Calu3 (cell line): ENCODE data around the gene PPP1R14D. TPM values are rescaled to one million over a fixed set of nuclear protein-coding genes. Genes with fewer than 3 reads are reported as not detected.
A peak's percentile ranks its signal among the peaks of the same experiment; 100 is the strongest.

Experiments used
- BruUV-seq: library from RNA; stranded (reverse); fragments of 400-500 nt; replicated peaks from 2 replicates; lab custom pipeline; 2021; lab: Mats Ljungman, UMichigan
- CTCF ChIA-PET: fragments of 300-600 bp; sonication (Branson Sonifier 250); formaldehyde crosslinking; loops from one replicate; lab custom pipeline; 2022; ENCODE audit warnings: antibody characterized with exemption; lab: Charles Lee
- DNase-seq: peaks from one replicate; pipeline ENCODE4 v3.0.0; 2022
- H3K27ac Mint-ChIP-seq: one replicate; pipeline ENCODE4 v1.8.0; 2022; ENCODE audit warnings: mixed read lengths; ENCODE audit not compliant: unreplicated experiment
- H3K27me3 Mint-ChIP-seq: one replicate; pipeline ENCODE4 v1.8.0; 2022; ENCODE audit warnings: mixed read lengths; ENCODE audit not compliant: unreplicated experiment
- H3K36me3 Mint-ChIP-seq: one replicate; pipeline ENCODE4 v1.8.0; 2022; ENCODE audit warnings: mild to moderate bottlenecking, moderate library complexity, mixed read lengths; ENCODE audit not compliant: insufficient read depth, unreplicated experiment
- H3K4me1 Mint-ChIP-seq: one replicate; pipeline ENCODE4 v1.8.0; 2022; ENCODE audit warnings: mild to moderate bottlenecking, low read depth, mixed read lengths; ENCODE audit not compliant: unreplicated experiment
- H3K4me3 Mint-ChIP-seq: one replicate; pipeline ENCODE4 v1.8.0; 2022; ENCODE audit warnings: mild to moderate bottlenecking, low read depth, moderate library complexity, mixed read lengths; ENCODE audit not compliant: unreplicated experiment
- H3K9me3 Mint-ChIP-seq: one replicate; pipeline ENCODE4 v1.8.0; 2022; ENCODE audit warnings: low read depth, mixed read lengths; ENCODE audit not compliant: unreplicated experiment
- CTCF ChIP-seq: fragments of 200-600 bp; IDR thresholded peaks from one replicate; pipeline ENCODE4 v1.8.0; 2022; ENCODE audit warnings: antibody characterized with exemption; ENCODE audit not compliant: unreplicated experiment
- intact Hi-C: fragments of 100-400 bp; cut with micrococcal nuclease; formaldehyde crosslinking; loops from one replicate; pipeline ENCODE4 v1.10.0; 2022; ENCODE audit not compliant: unreplicated experiment
- total RNA-seq: library from RNA; stranded (reverse); gene quantifications from 2 replicates; pipeline ENCODE4 v1.2.3, GENCODE V29; 2022

The PPP1R14D gene
- total RNA-seq, 1 experiment from 2014 or later: 1.7 TPM

DNA sequence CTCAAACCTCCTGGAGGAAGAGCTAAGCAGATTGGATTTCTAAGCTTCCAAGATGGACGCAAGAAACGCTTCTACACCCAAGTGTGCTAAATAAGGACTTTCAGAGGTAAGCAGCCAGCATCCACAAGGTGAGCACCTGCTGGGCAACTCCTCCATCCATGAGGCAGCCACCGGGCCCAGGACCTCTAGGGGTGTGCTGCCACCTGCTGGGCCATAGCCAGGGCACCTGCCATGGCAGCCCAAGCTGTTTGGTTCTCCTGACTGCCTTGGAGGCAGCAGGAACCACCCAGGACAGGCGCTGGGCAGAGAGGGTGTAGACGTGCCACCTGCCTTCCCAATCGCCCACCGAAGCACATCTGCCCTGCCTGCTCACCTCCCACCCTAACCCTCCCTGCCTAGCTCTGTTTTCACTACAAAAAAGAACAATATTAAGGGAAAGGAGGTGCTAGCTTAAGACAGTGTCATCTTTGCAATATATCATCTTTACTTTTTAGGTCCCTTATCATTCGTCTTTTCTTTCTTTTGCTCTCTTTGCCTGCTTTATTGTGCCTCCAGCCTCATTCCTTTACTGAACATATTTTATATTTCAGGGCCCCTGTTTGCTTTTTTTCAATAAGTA is 45.8 kb downstream of the PPP1R14D start:
- DNase-seq: peak; percentile 85
- TF ChIP-seq CTCF: peak; percentile 46
- no peaks in the 10 kb centered on the region for H3K4me1 Mint-ChIP-seq
- CTCF ChIA-PET: interaction anchor here (0.9 to 2.2 kb wide), 5 partner anchors 14 to 214 kb away, joined by 4 to 15 read pairs (median 8); partner anchors contain the start of genes C15orf62 and RPUSD2
- H3K36me3 Mint-ChIP-seq: peaks cover 12% of the 10 kb centered on the region
- peak overlapping the region; percentile 33 for H3K27ac Mint-ChIP-seq
- no peaks in the 10 kb centered on the region for H3K9me3 Mint-ChIP-seq
- intact Hi-C loops: loop anchor here (10.0 kb wide), 1 partner anchor 108 kb away; no protein-coding TSS in a partner anchor
- no peak overlapping the region for H3K4me3 Mint-ChIP-seq
- no peaks in the 10 kb centered on the region for H3K27me3 Mint-ChIP-seq
- BruUV-seq: no TSS peak

- no peak overlapping the region for H3K4me3 Mint-ChIP-seq
- H3K9me3 Mint-ChIP-seq: no peaks in the 10 kb centered on the region
- TF ChIP-seq CTCF: no peak
- H3K36me3 Mint-ChIP-seq: peaks cover 31% of the 10 kb centered on the region
- CTCF ChIA-PET: interaction anchor here (0.5 to 1.0 kb wide), 4 partner anchors 9 to 482 kb away, joined by 3 to 15 read pairs (median 4); no protein-coding TSS in a partner anchor
- peak; percentile 46 for DNase-seq
- no TSS peak for BruUV-seq
- peaks cover 9% of the 10 kb centered on the region for H3K4me1 Mint-ChIP-seq
- intact Hi-C loops: no loop called here
- H3K27me3 Mint-ChIP-seq: no peaks in the 10 kb centered on the region
- no peak overlapping the region for H3K27ac Mint-ChIP-seq
These were observed 51.9 kb downstream of the PPP1R14D start for GRCh38 chr15:40776537-40777141.

DNA sequence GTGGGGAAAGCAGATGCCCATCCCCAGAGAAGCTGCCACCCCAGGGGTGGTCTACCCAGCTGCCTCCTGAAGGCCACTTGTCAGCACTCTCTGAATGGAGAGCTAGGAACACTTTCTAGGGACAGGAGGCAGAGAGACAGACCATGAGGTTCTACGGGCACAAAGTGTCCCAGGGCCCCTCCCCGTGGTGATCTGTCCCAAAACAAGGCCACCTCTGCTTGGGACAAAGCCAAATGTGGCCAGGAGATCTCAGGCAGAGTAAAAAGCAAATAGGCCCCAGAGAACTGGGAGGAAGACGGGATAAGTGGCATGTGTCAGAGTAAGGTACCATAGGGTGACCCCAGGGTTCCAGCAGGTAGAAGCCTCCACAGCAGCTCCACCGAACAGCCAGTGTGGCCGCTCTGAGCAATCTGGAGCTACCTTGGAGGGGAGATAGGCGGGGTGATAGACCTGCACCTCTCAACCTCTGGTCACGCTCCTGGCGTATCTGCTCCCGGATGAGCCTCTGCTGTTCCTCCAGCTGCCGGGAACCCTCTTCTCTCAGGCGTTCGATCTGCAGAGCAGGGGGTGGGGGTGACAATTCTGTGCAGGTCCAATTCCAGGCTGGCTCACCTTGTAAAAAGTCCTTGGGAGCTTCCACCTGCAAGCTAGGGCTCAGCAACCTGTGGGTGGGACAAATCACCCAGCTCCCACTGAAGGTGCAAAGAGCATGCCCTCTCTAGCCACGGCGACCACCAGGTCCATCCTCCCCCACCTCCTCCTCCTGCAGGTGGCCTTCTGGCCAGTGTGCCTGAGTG is 52.6 kb downstream of the PPP1R14D start:
- Mint-ChIP-seq H3K36me3 (peaks cover 33% of the 10 kb centered on the region), H3K4me3 (no peak overlapping the region), H3K27me3 (no peaks in the 10 kb centered on the region), H3K9me3 (no peaks in the 10 kb centered on the region), H3K27ac (no peak overlapping the region), H3K4me1 (peaks cover 9% of the 10 kb centered on the region)
- intact Hi-C loops: no loop called here
- BruUV-seq: no TSS peak
- no peak for DNase-seq
- CTCF ChIA-PET: interaction anchor here (1.0 kb wide), 1 partner anchor 10 kb away, joined by 15 read pairs; no protein-coding TSS in a partner anchor
- TF ChIP-seq CTCF: no peak

- DNase-seq: no peak
- Mint-ChIP-seq H3K27me3 (no peaks in the 10 kb centered on the region), H3K27ac (no peak overlapping the region), H3K4me1 (peaks cover 14% of the 10 kb centered on the region), H3K36me3 (peaks cover 37% of the 10 kb centered on the region), H3K9me3 (no peaks in the 10 kb centered on the region), H3K4me3 (no peak overlapping the region)
- no TSS peak for BruUV-seq
- CTCF ChIA-PET: no interaction called here
- intact Hi-C loops: no loop called here
- TF ChIP-seq CTCF: no peak
These were observed 53.5 kb downstream of the PPP1R14D start for GRCh38 chr15:40775007-40775406.
